ENCODE data around the gene TMEM63C. TPM values are rescaled to one million over a fixed set of nuclear protein-coding genes. Genes with fewer than 3 reads are reported as not detected.
"Not testable (repeated sequence)": the region's sequence is repeated elsewhere in the genome, so short reads cannot be mapped to it uniquely, and the experiment has no call there.

Gene TMEM63C
- total RNA-seq, 1 donor from 2014 or later, result 1.5 TPM

- TF ChIP-seq CTCF (IDR thresholded peaks at IDR 0.05), result no peak
- DNase-seq, result no peak
- Mint-ChIP-seq H3K27me3 (peaks cover 6% of the 10 kb centered on the region), H3K4me3 (no peak overlapping the region), H3K9me3 (peaks cover 26% of the 10 kb centered on the region), H3K27ac (no peak overlapping the region), H3K4me1 (no peaks in the 10 kb centered on the region), H3K36me3 (ENCODE audit: low read depth) (no peaks in the 10 kb centered on the region)
- ATAC-seq (ENCODE audit: low read depth), result no peak
- ChIA-PET POLR2A (no interaction called here), CTCF (no interaction called here)
- intact Hi-C loops (cut with micrococcal nuclease), result no loop called here
Measured at GRCh38 chr14:77172916-77173315, 8.7 kb upstream of the TMEM63C start.

GRCh38 chr14:77173911-77174617 is 7.5 kb upstream of the TMEM63C start:
- H3K9me3 Mint-ChIP-seq, result peaks cover 22% of the 10 kb centered on the region
- H3K27ac Mint-ChIP-seq; H3K4me3 Mint-ChIP-seq; CTCF ChIA-PET; intact Hi-C loops (cut with micrococcal nuclease); DNase-seq; H3K4me1 Mint-ChIP-seq; H3K27me3 Mint-ChIP-seq; ATAC-seq (ENCODE audit: low read depth); POLR2A ChIA-PET; H3K36me3 Mint-ChIP-seq (ENCODE audit: low read depth): not testable (repeated sequence)

- TF ChIP-seq CTCF (IDR thresholded peaks at IDR 0.05), result no peak
- Mint-ChIP-seq H3K9me3 (peaks cover 11% of the 10 kb centered on the region), H3K27ac (no peak overlapping the region), H3K27me3 (peaks cover 8% of the 10 kb centered on the region), H3K4me3 (no peak overlapping the region), H3K4me1 (no peaks in the 10 kb centered on the region), H3K36me3 (ENCODE audit: low read depth) (no peaks in the 10 kb centered on the region)
- CTCF ChIA-PET, result no interaction called here
- no peak for ATAC-seq (ENCODE audit: low read depth)
- no peak for DNase-seq
- POLR2A ChIA-PET, result no interaction called here
- intact Hi-C loops (cut with micrococcal nuclease), result no loop called here
Measured at GRCh38 chr14:77175843-77176242, 5.8 kb upstream of the TMEM63C start.

- Mint-ChIP-seq H3K36me3 (ENCODE audit: low read depth) (no peaks in the 10 kb centered on the region), H3K9me3 (no peaks in the 10 kb centered on the region), H3K4me3 (no peak overlapping the region), H3K27me3 (peaks cover 8% of the 10 kb centered on the region), H3K27ac (no peak overlapping the region), H3K4me1 (peaks cover 12% of the 10 kb centered on the region)
- ATAC-seq (ENCODE audit: low read depth) (no peak), DNase-seq (no peak)
- no peak for TF ChIP-seq CTCF (IDR thresholded peaks at IDR 0.05)
- intact Hi-C loops (cut with micrococcal nuclease), result no loop called here
- ChIA-PET CTCF (no interaction called here), POLR2A (no interaction called here)
Measured at GRCh38 chr14:77177702-77178101, 3.9 kb upstream of the TMEM63C start.

GRCh38 chr14:77178656-77179055 is 2.9 kb upstream of the TMEM63C start:
- Mint-ChIP-seq H3K27ac (no peak overlapping the region), H3K4me1 (peaks cover 15% of the 10 kb centered on the region), H3K36me3 (ENCODE audit: low read depth) (no peaks in the 10 kb centered on the region), H3K27me3 (peaks cover 4% of the 10 kb centered on the region), H3K4me3 (no peak overlapping the region), H3K9me3 (no peaks in the 10 kb centered on the region)
- intact Hi-C loops (cut with micrococcal nuclease), result no loop called here
- ChIA-PET POLR2A (no interaction called here), CTCF (no interaction called here)
- ATAC-seq (ENCODE audit: low read depth), result no peak
- TF ChIP-seq CTCF (IDR thresholded peaks at IDR 0.05), result no peak
- no peak for DNase-seq

Measured in activated B cell treated with CpG ODN at 0.5 μM for 24 hours (primary cell).